G401.6 (cell line): ENCODE data around the gene LCN6.
"Not testable (repeated sequence)": the region's sequence is repeated elsewhere in the genome, so short reads cannot be mapped to it uniquely, and the experiment has no call there.

Experiments
- FAIRE-seq: peaks from 2 replicates; lab custom pipeline; 2012; peaks lifted over from hg19 to GRCh38; lab: Jason Lieb, UNC

The LCN6 gene, protein sequence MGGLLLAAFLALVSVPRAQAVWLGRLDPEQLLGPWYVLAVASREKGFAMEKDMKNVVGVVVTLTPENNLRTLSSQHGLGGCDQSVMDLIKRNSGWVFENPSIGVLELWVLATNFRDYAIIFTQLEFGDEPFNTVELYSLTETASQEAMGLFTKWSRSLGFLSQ

GRCh38 chr9:136748201-136748600 is at the start of gene LCN6:
LCN6 (minus strand) TSS chr9:136748525; CDS start chr9:136748483, 42 bp downstream.
- no peak for FAIRE-seq

DNA sequence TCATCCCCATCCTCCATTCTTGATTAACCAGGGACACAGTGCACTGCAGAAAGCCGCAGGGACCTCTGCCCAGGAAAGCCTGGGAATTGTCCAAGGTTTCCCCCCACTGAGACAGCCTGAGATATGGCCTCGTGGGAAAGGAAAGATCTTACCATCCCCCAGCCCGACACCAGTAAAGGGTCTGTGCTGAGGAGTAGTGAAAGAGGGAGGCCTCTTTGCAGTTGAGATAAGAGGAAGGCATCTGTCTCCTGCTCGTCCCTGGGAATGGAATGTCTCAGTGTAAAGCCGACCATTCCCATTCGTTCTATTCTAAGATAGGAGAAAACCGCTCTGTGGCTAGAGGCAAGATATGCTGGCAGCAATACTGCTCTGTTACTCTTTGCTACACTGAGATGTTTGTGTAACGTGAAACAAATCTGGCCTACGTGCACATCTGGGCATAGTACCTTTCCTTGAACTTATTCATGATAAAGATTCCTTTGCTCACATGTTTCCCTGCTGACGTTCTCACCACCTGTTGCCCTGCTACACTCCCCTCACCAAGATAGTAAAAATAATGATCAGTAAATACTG is 48.5 kb upstream of the LCN6 start:
- not testable (repeated sequence) for FAIRE-seq

DNA sequence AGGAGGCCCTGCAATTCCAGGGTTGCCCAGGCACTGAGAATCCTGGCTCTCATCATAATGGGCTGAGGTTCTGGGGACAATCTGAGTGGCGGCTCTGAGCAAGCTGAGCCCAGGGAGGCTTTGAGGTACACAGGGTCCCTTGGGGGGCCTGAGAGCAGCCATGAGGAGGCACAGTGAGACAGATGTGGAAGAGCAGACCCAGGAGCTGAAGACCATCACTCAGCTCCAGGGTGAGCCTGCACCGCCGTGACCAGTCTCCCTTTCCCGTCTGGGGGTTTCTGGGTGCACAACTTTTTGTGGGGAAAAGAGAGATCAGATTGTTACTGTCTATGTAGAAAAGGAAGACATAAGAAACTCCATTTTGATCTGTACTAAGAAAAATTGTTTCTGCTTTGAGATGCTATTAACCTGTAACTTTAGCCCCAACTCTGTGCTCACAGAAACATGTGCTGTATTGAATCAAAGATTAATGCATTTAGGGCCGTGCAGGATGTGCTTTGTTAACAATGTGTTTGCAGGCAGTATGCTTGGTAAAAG is 48.0 kb upstream of the LCN6 start, which contains the start of gene CCDC183:
Gene CCDC183, plus strand, starts transcription at position 101 of the 537 bp plus-strand sequence. Its CDS starts 60 bp downstream, at position 161.
- FAIRE-seq = no peak

- no peak for FAIRE-seq
Observed at GRCh38 chr9:136795000-136795348, 46.6 kb upstream of the LCN6 start.

DNA sequence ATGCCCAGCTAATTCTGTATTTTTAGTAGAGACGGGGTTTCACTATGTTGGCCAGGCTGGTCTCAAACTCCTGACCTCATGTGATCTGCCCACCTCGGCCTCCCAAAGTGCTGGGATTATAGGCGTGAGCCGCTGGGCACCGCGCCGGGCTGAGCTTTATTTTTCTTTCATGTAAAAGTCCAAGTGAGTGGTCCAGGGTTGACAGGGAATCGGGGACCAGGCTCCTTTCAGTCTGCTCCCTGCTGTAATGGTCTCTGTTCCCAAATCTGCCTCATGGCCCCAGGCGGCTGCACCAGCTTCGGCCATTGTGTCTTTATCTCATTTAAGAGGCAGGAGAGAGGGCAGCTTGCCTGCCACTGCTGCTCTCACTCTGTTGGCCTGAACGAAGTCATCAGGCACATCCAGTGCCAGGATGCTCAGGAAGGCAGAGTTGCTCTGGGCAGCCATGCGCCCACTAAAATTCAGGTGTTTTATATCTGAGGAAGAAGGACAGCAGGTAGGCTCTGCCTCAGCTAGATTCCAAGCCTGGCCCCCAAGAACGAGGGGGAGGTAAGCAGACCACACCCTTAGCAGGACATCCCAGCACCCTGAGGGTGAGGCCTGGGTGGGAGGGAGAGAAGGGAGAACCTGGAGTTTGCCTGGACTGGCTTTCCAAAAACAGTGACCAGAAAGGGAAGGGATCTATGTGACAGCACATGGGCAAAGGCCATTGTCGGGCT is 46.1 kb upstream of the LCN6 start:
- no peak for FAIRE-seq

DNA sequence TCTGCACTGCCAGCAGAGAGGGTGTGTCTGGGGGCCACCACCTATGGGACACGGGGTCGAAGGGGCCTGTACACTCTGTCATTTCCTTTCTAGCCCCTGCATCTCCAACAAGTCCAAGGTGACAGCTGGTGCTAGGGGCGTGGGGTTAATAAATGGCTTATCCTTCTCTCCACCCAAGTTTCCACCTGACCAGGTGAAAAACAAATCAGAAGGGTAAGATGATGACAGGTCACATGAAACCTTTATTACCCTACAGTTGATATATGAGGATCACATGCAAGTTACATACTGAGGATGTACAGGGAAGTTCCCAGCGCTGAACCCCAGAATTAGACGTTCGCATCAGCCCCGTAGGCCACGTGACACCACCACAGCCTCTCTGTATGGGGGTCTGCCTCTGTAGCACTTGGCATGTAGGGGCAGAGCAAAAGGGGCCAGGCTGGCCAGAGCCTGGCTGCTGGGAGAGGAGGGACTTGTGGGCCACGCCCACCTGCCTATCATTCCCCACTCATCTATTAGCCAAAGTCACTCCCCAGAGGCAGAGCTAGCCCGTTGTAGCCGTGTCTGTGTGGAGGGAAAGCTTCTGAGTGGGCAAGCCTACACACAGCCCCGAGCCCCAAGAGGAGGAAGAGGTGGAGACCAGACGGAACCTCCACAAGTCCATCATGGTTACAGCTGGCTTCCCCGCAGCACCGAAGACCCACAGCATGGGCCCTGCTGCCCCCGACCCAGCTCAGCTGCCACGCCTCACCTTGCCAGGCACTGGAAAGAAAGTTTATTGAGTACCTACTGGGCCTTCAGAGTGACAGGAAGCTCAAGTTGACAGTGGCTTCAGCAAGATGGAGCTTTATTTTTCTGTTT is 45.0 kb upstream of the LCN6 start:
- no peak for FAIRE-seq

- no peak for FAIRE-seq
Observed at GRCh38 chr9:136792321-136793085, 44.2 kb upstream of the LCN6 start.

DNA sequence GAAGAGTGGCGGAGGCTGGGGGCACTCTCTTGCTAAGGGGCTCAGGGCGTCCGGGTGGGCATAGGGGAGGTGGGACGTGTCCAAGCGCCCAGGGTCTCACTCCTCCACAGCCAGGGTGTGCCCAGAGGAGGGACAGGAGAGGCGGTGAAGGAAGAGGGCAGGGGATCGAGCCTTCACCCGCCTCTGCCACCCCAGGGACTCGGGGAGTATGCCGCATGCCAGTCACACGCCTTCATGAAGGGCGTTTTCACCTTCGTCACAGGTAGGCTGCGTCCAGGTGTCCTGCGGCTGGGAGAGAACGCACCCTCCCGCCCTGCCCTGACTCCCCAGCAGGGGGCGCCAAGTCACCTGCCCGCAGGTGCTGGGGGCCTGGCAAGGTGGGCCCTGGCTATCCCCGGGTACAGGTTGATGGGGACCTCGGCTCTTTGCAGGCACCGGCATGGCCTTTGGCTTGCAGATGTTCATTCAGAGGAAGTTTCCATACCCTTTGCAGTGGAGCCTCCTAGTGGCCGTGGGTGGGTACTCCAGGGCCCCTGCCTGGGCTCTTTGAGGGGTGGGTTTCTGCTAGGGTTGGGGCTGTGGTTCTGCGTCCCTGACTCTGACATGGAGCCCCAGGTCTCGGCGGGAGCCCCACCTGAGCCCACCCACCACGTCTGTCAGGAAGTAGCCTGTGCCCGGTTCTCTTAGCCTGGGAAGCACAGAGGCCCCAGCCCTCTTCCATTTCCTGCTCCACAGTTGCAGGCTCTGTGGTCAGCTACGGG is 43.4 kb upstream of the LCN6 start:
- no peak for FAIRE-seq

DNA sequence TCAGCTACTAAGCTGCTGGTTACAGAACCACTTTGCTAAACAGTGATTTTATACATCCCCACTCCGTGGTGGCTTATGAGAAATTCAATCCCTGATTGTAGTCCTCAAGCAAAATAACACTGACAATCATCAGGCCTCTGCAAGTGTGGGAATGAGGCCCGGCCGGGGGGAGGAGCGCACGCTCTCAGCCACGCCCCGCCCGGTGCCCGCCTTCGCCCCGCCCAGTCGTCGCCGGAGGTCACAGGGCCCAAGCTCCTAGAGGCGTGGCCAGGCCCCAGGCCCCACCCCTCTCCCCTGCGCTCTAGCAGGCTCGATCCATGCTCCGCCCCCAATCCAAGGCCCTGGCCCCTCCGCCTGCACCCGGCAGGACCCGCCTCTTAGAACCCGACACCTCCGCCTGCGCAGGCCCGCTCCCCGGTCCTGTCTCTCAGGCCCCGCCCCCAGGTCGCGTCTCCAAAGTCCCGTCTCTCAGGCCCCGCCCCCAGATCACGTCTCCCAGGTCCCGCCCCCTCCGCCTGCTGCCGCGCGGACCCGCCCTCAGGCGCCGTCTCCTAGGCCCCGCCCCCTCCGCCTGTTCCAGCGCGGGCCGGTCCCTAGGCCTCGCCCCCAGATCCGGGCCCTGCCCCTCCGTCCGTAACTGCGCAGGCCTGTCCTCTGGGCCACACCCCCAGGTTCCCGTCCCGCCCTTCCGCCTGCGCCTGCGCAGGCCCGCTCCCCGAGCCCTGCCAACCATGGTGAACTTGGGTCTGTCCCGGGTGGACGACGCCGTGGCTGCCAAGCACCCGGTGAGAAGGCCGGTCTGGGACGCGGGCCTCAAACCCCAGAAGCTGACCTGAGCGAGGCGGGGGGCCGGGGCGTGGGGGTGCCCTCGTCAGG is 42.6 kb upstream of the LCN6 start, which contains the start of gene TMEM141:
Gene TMEM141, plus strand, starts transcription at position 705 of the 876 bp plus-strand sequence. Its CDS starts 27 bp downstream, at position 732.
- peak; percentile 63 for FAIRE-seq

- FAIRE-seq = no peak
Observed at GRCh38 chr9:136789523-136789937, 41.2 kb upstream of the LCN6 start.

DNA sequence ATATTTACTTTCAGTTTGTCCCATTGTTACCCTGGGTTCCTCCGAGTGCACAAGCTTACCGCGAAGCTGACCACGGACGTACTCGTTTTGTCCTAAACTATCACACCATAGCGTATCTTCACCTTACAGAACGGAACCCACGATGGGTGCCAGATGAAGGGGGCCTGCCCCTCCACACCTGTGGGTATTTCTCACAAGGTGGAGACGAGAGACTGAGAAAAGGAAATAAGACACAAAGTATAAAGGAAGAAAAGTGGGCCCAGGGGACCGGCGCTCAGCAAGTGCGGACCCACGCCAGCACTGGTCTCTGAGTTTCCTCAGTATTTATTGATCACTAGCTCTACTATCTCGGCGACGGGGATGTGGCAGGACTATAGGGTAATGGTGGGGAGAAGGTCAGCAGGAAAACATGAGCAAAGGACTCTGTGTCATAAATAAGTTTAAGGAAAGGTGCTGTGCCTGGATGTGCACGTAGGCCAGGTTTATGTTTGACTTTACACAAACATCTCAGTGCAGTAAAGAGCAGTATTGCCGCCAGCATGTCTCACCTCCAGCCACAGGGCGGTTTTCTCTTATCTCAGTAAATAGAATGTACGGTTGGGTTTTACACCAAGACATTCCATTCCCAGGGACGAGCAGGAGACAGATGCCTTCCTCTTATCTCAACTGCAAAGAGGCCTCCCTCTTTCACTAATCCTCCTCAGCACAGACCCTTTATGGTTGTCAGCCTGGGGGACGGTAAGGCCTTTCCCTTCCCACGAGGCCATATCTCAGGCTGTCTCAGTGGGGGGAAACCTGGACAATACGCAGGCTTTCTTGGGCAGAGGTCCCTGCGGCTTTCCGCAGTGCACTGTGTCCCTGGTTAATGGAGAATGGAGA is 40.6 kb upstream of the LCN6 start:
- FAIRE-seq = not testable (repeated sequence)

GRCh38 chr9:136787690-136788400 is 39.5 kb upstream of the LCN6 start:
- FAIRE-seq = no peak

- not testable (repeated sequence) for FAIRE-seq
Observed at GRCh38 chr9:136786983-136787382, 38.7 kb upstream of the LCN6 start.

GRCh38 chr9:136786451-136786850 is 38.1 kb upstream of the LCN6 start:
- FAIRE-seq = no peak

DNA sequence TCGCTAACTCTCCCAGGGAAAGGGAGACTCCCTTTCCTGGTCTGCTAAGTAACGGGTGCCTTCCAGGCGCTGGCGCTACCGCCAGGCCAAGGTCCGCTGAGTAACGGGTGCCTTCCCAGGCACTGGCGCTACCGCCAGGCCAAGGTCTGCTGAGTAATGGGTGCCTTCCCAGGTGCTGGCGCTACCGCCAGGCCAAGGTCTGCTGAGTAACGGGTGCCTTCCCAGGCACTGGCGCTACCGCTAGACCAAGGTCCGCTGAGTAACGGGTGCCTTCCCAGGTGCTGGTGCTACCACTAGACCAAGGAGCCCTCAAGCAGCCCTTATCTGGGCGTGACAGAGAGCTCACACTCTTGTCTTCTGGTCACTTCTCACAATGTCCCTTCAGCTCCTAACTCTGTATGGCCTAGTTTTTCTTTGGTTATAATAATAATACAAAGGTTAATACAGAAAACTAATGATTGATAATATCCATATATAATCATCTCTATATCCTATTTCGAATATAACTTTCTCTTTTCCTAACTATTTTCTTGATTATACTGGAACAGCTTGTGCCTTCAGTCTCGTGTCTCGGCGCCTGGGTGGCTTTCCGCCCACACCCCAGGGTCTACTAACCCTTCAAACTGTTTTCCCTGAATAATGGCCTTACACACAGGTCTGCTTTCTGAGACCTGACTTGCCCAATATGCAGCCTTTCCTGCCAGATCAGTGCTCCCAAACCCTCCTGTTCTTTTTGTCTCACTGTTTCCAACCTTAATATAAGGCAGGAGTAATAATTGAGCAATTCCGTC is 37.4 kb upstream of the LCN6 start:
- FAIRE-seq = not testable (repeated sequence)

GRCh38 chr9:136784997-136785361 is 36.7 kb upstream of the LCN6 start:
- no peak for FAIRE-seq
